Myocyte (in vitro differentiated cells): ENCODE results near the gene BIN2. TPM values are rescaled to one million over a fixed set of nuclear protein-coding genes. Genes with fewer than 3 reads are reported as not detected.
"Not testable (repeated sequence)": the region's sequence is repeated elsewhere in the genome, so short reads cannot be mapped to it uniquely, and the experiment has no call there.

Experiments
- DNase-seq: peaks from one replicate; pipeline ENCODE4 v3.0.0-alpha.2; 2012; ENCODE audit warnings: low read depth
- total RNA-seq: library from RNA; depleted of rRNA; stranded (reverse); fragments of >200 nt; gene quantifications from 2 replicates; pipeline ENCODE4 v1.2.3, GENCODE V29; 2014

BIN2 gene
- total RNA-seq, 1 donor from 2014 or later = not detected

DNA sequence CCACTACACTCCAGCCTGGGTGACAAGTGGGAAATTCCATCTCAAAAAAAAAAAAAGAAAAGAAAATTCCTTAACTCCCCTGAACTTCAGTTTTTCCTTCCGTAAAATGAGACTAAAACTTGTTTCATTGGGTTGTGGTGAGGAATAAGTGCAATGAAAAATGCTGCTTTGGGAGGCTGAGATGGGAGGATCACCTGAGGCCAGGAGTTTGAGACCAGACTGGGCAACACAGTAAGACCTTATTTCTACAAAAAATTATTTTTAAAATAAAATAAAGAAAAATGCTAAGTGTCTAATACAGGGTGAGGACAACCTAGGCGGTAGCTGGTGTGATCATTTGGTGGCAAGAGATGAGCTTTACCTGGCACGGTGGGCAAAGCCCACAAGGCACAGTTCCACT lies 60.6 kb downstream of the BIN2 start:
- no peak for DNase-seq

- peak; percentile 50 for DNase-seq
These were observed 61.2 kb downstream of the BIN2 start for GRCh38 chr12:51262758-51263177.

DNA sequence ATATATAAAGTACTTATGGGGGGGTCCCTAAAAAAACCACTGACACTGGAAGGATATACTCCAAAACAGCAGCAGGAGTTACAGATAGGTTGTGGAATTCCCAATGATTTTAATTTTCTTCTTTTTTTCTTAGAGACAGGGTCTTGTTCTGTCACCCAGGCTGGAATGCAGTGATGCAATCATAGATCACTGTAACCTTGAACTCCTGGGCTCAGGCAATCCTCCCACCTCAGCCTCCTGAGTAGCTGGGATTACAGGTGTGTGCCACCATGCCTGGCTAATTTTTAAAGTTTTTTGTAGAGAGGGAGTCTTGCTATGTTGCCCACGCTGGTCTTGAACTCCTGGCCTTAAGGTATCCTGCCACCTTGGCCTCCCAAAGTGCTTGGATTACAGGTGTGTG lies 64.4 kb downstream of the BIN2 start:
- DNase-seq = not testable (repeated sequence)

GRCh38 chr12:51254536-51254935 lies 69.4 kb downstream of the BIN2 start:
- no peak for DNase-seq

- DNase-seq = no peak
These were observed 70.7 kb downstream of the BIN2 start for GRCh38 chr12:51253276-51253675.

DNA sequence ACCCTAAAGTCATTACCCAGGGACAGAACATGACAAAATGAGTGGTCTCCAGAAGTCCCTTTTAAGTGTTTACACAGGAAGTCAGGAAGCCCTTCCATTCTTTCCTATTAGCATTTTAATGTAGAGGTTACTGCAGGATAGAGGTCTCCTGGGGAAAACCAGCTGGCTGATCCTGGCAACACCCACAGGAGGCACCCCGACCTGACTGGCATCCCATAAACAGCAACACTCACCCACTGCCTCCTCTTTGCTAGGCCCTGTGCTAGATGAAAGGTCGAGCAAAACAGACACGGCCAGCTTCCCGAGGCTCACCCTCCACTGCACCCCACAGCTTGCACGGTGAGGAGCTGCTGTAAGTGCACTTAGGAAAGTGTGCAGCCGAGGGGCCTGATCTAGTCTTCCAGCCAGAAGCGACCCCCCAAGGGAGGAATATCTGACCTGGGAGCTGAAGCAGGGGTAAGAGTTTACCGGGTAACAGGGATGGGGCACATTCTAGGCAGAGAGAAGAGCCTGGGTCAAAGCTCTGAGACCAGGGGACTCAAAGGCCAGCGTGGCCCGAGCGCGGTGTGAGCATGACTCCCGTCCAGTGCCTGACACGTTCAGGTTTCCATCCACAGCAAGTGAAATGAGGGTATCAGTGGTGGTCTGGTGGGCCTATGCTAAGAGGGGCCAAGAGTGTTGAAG lies 76.3 kb downstream of the BIN2 start:
- no peak for DNase-seq

- DNase-seq = no peak
These were observed 77.6 kb downstream of the BIN2 start for GRCh38 chr12:51246254-51246853.

DNA sequence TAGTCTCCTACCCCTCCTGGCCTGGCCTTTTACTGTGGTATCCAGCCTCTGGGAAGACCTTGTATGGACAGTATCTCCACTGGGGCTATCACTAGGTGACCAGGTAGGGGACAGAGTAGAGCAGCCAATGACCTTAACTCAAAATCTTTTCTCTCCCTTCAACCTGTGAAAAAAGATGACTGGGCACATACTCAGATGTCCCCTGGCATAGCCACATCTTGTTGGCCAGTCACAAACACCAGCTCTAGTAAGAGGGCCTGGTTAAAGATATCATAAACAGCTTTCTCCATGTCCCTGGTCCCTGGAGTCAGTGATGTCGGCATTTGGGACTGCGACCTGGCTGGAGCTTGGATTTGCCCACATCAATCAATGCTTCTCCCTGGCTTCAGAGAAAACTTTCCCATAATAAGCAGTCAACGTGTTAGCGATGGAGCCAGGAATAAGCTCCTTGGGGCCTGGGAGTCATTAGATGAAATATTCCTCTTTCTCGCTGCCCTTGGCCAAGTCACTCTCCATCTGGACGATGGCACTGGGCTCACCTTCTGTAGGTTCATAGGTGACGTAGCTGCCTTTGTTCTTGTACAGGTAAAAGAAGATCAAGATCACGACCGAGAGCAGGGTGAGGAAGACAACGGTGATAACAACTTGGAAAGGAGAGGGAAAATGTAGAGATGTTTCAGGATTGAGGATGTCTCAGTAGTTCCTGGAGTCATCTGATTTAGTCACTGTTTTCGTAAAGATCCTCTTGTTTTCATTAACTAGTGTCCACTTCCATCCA lies 78.3 kb downstream of the BIN2 start:
- no peak for DNase-seq

DNA sequence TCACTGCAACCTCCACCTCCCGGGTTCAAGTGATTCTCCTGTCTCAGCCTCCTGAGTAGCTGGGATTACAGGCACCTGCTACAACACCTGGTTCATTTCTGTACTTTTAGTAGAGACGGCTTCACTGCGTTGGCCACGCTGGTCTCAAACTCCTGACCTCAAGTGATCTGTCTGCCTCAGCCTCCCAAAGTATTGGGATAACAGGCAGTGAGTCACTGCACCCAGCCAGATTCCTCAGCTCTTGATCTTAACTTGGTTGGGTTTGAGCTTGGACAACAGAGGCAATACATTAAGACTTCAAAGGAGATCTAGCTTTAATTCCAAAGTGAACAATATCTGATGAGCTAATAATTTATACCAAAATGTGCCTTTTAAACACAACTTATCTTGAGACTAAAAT lies 79.7 kb downstream of the BIN2 start:
- DNase-seq = peak; percentile 22

DNA sequence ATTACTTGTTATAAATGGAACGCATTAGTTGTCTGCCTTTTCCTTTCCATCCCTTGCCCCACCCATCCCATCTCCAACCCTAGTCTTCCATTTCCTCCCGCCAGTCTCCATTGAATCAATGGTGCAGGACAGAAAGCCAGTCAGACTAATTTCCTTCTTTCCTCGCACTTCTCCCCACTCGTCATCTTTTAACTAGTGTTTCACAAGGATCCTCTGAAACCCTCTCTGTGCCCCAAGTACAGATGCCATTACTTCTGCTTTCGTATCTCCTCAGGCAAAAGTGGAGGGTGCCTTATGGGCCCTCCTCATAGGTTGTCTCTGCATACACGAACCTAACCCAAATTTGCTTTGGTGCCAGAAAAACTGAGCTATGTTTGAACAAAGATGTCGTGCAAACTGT lies 81.1 kb downstream of the BIN2 start:
- no peak for DNase-seq

DNA sequence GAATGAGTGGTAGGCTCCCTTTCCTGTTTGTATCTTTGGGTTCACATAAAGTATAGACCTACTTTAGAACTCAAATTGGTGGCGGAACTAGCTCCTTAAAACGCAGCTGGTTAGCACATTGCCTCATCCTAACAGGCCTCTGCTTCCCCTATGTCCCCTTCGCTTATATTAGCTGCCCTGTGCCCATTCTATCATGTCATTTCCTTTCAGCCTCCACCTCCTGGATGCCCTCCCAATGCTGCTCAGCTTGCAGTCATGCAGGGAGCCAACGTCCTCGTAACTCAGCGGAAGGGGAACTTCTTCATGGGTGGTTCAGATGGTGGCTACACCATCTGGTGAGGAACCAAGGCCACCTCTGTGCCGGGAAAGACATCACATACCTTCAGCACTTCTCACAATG lies 81.9 kb downstream of the BIN2 start:
- no peak for DNase-seq

GRCh38 chr12:51240971-51241370 lies 83.0 kb downstream of the BIN2 start:
- no peak for DNase-seq

DNA sequence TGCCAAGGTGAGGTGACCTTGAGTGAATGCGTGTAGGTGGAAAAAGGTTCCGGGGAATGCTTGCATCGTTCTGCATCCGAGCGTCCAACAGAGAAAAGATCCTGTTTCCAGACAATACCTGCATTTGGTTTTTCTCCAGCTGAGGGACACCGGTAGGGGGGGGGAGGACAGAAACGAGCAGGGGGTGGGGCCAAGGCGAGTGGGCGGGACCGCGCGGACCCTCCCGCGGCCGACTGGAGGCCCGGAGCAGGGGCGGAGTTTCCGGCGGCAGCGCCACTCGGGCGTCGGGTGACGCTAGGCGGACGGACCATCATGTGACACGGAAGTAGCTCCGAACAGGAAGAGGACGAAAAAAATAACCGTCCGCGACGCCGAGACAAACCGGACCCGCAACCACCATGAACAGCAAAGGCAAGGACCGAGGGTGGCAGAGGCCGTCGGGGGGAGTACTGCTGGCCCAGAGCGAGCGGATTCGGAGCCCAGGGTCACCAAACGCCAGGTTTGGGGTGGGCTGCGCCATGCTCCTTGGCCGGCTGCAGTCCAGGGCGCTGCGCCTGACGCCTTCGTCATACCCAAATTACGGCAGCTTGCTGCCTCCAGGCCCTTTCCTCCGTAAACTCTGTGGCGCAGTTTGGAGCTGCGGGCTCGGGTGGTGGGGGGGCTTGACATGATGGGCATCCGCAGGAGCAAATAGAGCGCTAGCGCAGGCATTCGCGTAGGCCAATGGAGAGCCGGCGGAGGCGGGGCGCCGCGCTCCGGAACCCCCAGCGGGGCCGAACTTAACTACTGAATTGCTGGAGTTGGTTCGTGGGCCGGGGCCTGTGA lies 85.3 kb downstream of the BIN2 start, which contains the start of gene DAZAP2:
Gene DAZAP2, plus strand, starts transcription at position 317 of the 825 bp plus-strand sequence. Its CDS starts 82 bp downstream, at position 399.
- DNase-seq = peak; percentile 94

GRCh38 chr12:51238037-51238509 lies 85.9 kb downstream of the BIN2 start:
- DNase-seq = no peak

- DNase-seq = no peak
These were observed 89.4 kb downstream of the BIN2 start for GRCh38 chr12:51234530-51234929.

DNA sequence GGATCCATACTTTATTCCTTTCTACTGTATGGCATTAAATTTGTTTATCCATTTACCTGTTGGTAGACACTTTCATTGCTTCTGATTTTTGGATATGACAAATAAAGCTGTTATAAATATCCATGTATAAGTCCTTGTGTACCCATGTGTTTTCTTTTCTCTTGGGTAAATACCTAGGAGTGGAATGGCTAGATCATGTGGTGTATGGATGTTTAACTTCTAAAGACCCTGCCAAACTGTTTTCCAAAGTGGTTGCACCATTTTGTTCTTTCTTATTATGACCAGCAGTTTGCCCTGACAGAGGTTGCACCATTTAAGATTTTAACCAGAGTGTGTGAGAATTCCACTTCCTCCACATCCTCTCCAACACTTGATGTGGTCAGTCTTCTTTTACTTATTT lies 91.3 kb downstream of the BIN2 start:
- DNase-seq = no peak

Other genes starting within 250 kb of the BIN2 start
- gene CSRNP2, start 240.6 kb downstream of the BIN2 start, total RNA-seq = 33.5 and 40.0 TPM in 2 replicates
- gene TFCP2, start 151.0 kb downstream of the BIN2 start, total RNA-seq = 15.2 and 17.2 TPM in 2 replicates
- gene POU6F1, start 106.1 kb downstream of the BIN2 start, total RNA-seq = 5.1 and 5.3 TPM in 2 replicates
- gene DAZAP2, start 85.3 kb downstream of the BIN2 start, total RNA-seq = 166 and 178 TPM in 2 replicates
- gene SMAGP, start 53.8 kb downstream of the BIN2 start, total RNA-seq = 2.9 and 3.6 TPM in 2 replicates
- not detected in 2 replicates for gene CELA1, start 22.5 kb upstream of the BIN2 start, total RNA-seq
- 0.05 TPM in 1 of 2 replicates, not detected in the other for gene GALNT6, start 67.2 kb upstream of the BIN2 start, total RNA-seq
- 0.59 and 2.9 TPM in 2 replicates for gene SLC4A8, start 100.7 kb upstream of the BIN2 start, total RNA-seq